Parietal lobe (tissue), 2 donors: ENCODE results near the gene PRSS50. TPM values are rescaled to one million over a fixed set of nuclear protein-coding genes. Genes with fewer than 3 reads are reported as not detected.

Source experiments
- small RNA-seq: library from RNA; depleted of rRNA; stranded (forward); fragments of <200 nt; gene quantifications from one replicate; pipeline ENCODE3, GENCODE V24; 2014; ENCODE audit warnings: low replicate concordance
- total RNA-seq: library from RNA; depleted of rRNA; stranded (reverse); fragments of >200 nt; gene quantifications from one replicate; pipeline ENCODE4 v1.2.3, GENCODE V29; 2014

PRSS50 gene
- 0.31 TPM for total RNA-seq

GRCh38 chr3:46717447-46718231, at the start of gene PRSS50:
PRSS50 (minus strand) TSS chr3:46717869; CDS start chr3:46717824, 45 bp downstream.

GRCh38 chr3:46701181-46701939, 16.3 kb downstream of the PRSS50 start, which contains the start of gene TMIE:
TMIE (plus strand) TSS chr3:46701392; CDS start chr3:46701488, 96 bp downstream.

GRCh38 chr3:46693038-46693891, 24.4 kb downstream of the PRSS50 start, which contains the start of gene ALS2CL:
ALS2CL (minus strand) TSS chr3:46693679; CDS start chr3:46689440, 4,239 bp downstream.

Small RNA genes lying within 50 kb of the gene (small RNA-seq; reads per million reads assigned to genes)
- gene PRSS45 = not detected

Other genes with a start within 250 kb of the PRSS50 start
- gene RTP3, start 219.9 kb downstream of the PRSS50 start, total RNA-seq = not detected
- 5.9 TPM for gene LRRC2, start 151.6 kb downstream of the PRSS50 start, total RNA-seq
- gene FAM240A, start 105.3 kb downstream of the PRSS50 start, total RNA-seq = not detected
- 4.4 TPM for gene ALS2CL, start 24.2 kb downstream of the PRSS50 start, total RNA-seq
- gene TMIE, start 16.5 kb downstream of the PRSS50 start, total RNA-seq = 4.1 TPM
- gene MYL3, start 145.6 kb upstream of the PRSS50 start, total RNA-seq = not detected
- gene PTH1R, start 159.9 kb upstream of the PRSS50 start, total RNA-seq = 1.6 TPM